Bronchus fibroblast of lung (primary cell): Measurements from ENCODE around the gene TENM4. TPM values are rescaled to one million over a fixed set of nuclear protein-coding genes. Genes with fewer than 3 reads are reported as not detected.

ENCODE experiments used
- total RNA-seq: library from RNA; depleted of rRNA; stranded (reverse); fragments of >200 nt; gene quantifications from 2 replicates; pipeline ENCODE4 v1.2.3, GENCODE V29; 2015

Gene TENM4
- 5.5 and 8.5 TPM in 2 replicates for total RNA-seq

DNA sequence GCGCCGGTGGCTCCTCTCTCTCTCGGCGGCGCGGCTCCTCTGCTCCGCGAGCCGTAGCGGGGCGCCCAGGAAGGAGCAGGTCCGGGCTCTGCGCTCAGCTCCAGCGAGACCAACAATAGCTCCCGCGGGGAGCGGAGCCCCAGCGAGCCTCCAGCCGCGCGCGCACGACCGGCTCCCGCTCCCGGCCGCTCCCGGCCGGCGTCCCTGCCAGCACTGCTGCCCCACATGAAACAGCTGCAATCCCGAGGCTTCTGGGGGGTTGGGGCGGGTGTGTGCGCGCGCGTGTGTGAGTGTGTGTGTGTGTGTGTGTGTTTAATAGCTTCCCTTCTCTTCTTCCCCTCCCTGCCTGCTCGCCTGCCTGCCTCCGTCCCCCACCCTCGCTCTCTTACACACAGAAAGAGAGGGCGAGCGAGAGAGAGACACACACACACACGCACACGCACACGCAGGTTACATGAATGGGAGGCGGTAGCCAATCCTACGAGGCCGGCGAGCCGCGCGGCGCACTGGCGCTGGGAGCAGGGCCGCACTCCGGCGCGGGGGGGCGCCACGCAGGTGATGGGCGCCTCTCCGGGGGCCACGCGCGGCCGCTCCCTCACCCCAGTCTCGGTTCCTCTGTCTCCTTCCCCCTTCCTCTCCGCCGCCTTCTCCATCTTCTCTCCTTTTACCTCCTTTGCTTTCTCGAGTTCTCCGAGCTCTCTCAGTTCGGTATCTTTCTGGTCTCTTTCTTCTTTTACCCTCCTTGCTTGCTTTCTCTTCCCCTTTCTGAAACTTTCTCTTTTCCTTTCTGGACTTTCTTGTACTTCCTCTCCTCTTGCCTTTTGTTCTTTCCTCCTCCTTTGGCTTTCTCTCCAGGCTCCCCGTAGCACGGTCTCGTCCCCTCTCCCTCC, at the start of gene TENM4:
TENM4 (minus strand) TSS at position 460 of the 890 bp plus-strand sequence. CDS start 371,086 bp downstream, outside the sequence.

